K562 (cell line): Measurements from ENCODE around the gene GPX1. TPM values are rescaled to one million over a fixed set of nuclear protein-coding genes. Genes with fewer than 3 reads are reported as not detected.

Experiments
- ATF7 ChIP-seq: fragments of 450-650 bp; IDR thresholded peaks from 2 replicates; pipeline ENCODE4 v1.7.1; 2014; ENCODE audit warnings: mild to moderate bottlenecking, moderate library complexity
- CHD4 ChIP-seq: fragments of 200-600 bp; sonication (generic); IDR thresholded peaks from 3 replicates; pipeline ENCODE4 v1.6.1; 2012; ENCODE audit warnings: low read depth, mild to moderate bottlenecking, mixed read lengths, low read length, inconsistent platforms; ENCODE audit not compliant: insufficient read depth, insufficient replicate concordance, poor library complexity, severe bottlenecking
- MGA ChIP-seq: fragments of 450-650 bp; IDR thresholded peaks from 2 replicates; pipeline ENCODE4 v1.6.1; 2016; ENCODE audit warnings: mild to moderate bottlenecking, moderate library complexity
- MYBL2 ChIP-seq, 2 experiments: fragments of 450-650 bp in 1 of 2; sonication (generic) in 1 of 2; formaldehyde crosslinking in 1 of 2; IDR thresholded peaks; 2 replicates each; pipeline versions ENCODE4 v1.6.1 to v1.8.1; 2017 to 2022; ENCODE audit warnings: borderline replicate concordance in 1 of 2, inconsistent platforms in 1 of 2, low read depth in 1 of 2, mild to moderate bottlenecking in 1 of 2, missing genetic modification reagents in 1 of 2, moderate library complexity in 1 of 2
- RCOR1 ChIP-seq, 2 experiments: IDR thresholded peaks; 2 replicates each; pipeline ENCODE4 v1.6.1; 2012; ENCODE audit warnings: low read depth in 2 of 2, low read length in 2 of 2, borderline replicate concordance in 1 of 2, improper control_type of control experiment in 1 of 2
- VEZF1 ChIP-seq: fragments of 200-800 bp; sonication (Bioruptor generic); IDR thresholded peaks from 2 replicates; pipeline ENCODE4 v1.6.1; 2017; ENCODE audit warnings: missing genetic modification characterization, missing compliant biosample characterization
- ZNF696 ChIP-seq: fragments of 250-450 bp; sonication (Bioruptor Pico); conservative IDR thresholded peaks from 2 replicates; pipeline ENCODE4 v1.4.0; 2020; ENCODE audit warnings: mild to moderate bottlenecking, moderate library complexity
- polyA plus RNA-seq, 8 experiments: library from polyadenylated mRNA; depleted of rRNA in 4 of 8; stranded (reverse) in 5 of 8; unstranded in 3 of 8; fragments of >200 nt; fragmentation: Nextera tagmentation in 2 of 8; fragmentation: Illumina TruSeq in 1 of 8; extraction: Ambion mirVana in 2 of 8; extraction: Trizol in 1 of 8; gene quantifications; 2 replicates each; pipeline versions ENCODE4 v1.2.1 to v1.2.3, GENCODE V29; 2011 to 2014; ENCODE audit warnings: inconsistent platforms in 1 of 8, missing spikeins in 1 of 8
- total RNA-seq, 7 experiments: library from RNA; depleted of rRNA in 6 of 7; stranded (reverse); fragments of >200 nt in 6 of 7; fragmentation: Illumina TruSeq in 2 of 7; extraction: Trizol in 2 of 7; gene quantifications; 2 replicates each; pipeline versions ENCODE4 v1.2.1 to v1.2.3, GENCODE V29; 2011 to 2021; ENCODE audit warnings: low replicate concordance in 1 of 7

The GPX1 gene
- total and polyA plus RNA-seq, 9 of the 15 experiments (the other 6 are each of a cell fraction or from before 2014, with no cell fraction given), result 0.08 to 1.3 (median 0.21) TPM; not detected in 5

GRCh38 chr3:49349348-49350114 lies 8.6 kb downstream of the GPX1 start (continued):
- TF ChIP-seq MGA (0 out of 2 replicates have a peak, but pooled peaks have one; percentile 37), VEZF1 (CRISPR knock-in tag) (peak; percentile 40), ZNF696 (CRISPR knock-in tag) (no peak), CHD4 (no peak), RCOR1 (IDR thresholded peaks at IDR 0.05; ENCODE audit: borderline replicate concordance in 1 of 2, low read depth in 2 of 2, low read length in 2 of 2) (peak in 1 of 2 experiments; percentile 86; a peak in 2 of 4 replicates), ATF7 (peak; percentile 83), MYBL2 (IDR thresholded peaks at IDR 0.05; ENCODE audit: low read depth) (no peak), MYBL2 (CRISPR knock-in tag; IDR thresholded peaks at IDR 0.05; ENCODE audit: borderline replicate concordance) (no peak)
